A549 (cell line): ENCODE results near the gene FOXC2.

Experiments
- BCL3 ChIP-seq: fragments of >200 bp; sonication (Bioruptor Twin); formaldehyde crosslinking; IDR thresholded peaks from 3 replicates; pipeline ENCODE4 v1.6.1; 2016
- CEBPB ChIP-seq, 2 experiments: fragments of >200 bp in 1 of 2; sonication (Bioruptor Twin) in 1 of 2; formaldehyde crosslinking in 1 of 2; IDR thresholded peaks; 2 replicates each; pipeline ENCODE4 v1.6.1; 2012 to 2016
- CTCF ChIP-seq: fragments of >200 bp; sonication (Bioruptor Twin); formaldehyde crosslinking; IDR thresholded peaks from 3 replicates; pipeline ENCODE4 v1.5.1; 2016
- FOXS1 ChIP-seq: fragments of 250-450 bp; sonication (Bioruptor Pico); IDR thresholded peaks from 2 replicates; pipeline ENCODE4 v1.5.0; 2020; ENCODE audit warnings: mild to moderate bottlenecking, moderate library complexity
- GATA3 ChIP-seq: IDR thresholded peaks from 2 replicates; pipeline ENCODE4 v1.6.1; 2012; ENCODE audit warnings: borderline replicate concordance
- POLR2A ChIP-seq: IDR thresholded peaks from 2 replicates; pipeline ENCODE4 v1.6.1; 2012; ENCODE audit warnings: mild to moderate bottlenecking, low read length

- TF ChIP-seq CTCF (no peak), POLR2A (no peak), FOXS1 (CRISPR knock-in tag) (no peak), GATA3 (no peak), BCL3 (no peak), CEBPB (IDR thresholded peaks at IDR 0.05) (no peak)
Observed at GRCh38 chr16:86578061-86578599, 11.5 kb downstream of the FOXC2 start, which contains the start of gene FOXL1.
